ENCODE results near the gene C11orf42.

Gene C11orf42

GRCh38 chr11:6201481-6201880, 3.9 kb upstream of the C11orf42 start:
- TF ChIP-seq EZH2 (IDR thresholded peaks at IDR 0.05; ENCODE audit: borderline replicate concordance, low read depth, low read length, severe bottlenecking): no peak
- TF ChIP-seq CTCF (IDR thresholded peaks at IDR 0.05; ENCODE audit: borderline replicate concordance, extremely low read depth, low read length, poor library complexity, severe bottlenecking): no peak
- no peak for DNase-seq
- Histone ChIP-seq H3K9me3 (ENCODE audit: insufficient read depth, low read length, severe bottlenecking) (no peaks in the 10 kb centered on the region), H3K9ac (ENCODE audit: low read depth, low read length) (no peak overlapping the region), H2AFZ (ENCODE audit: low read depth, low read length) (no peak overlapping the region), H3K27ac (ENCODE audit: low read length) (no peak overlapping the region), H3K4me3 (ENCODE audit: low read depth in 1 of 2, low read length in 2 of 2) (no peak overlapping the region), H4K20me1 (ENCODE audit: insufficient read depth, low read length) (no peaks in the 10 kb centered on the region), H3K36me3 (ENCODE audit: insufficient read depth, low read length) (0 out of 2 replicates have a peak, but pooled peaks cover 5% of the 10 kb centered on the region), H3K4me1 (ENCODE audit: insufficient read depth, low read length) (no peaks in the 10 kb centered on the region), H3K79me2 (ENCODE audit: insufficient read depth, low read length) (no peaks in the 10 kb centered on the region), H3K4me2 (ENCODE audit: insufficient read depth, low read length) (no peak overlapping the region), H3K27me3 (ENCODE audit: insufficient read depth, low read length, poor library complexity) (no peaks in the 10 kb centered on the region)
- ATAC-seq (ENCODE audit: insufficient read depth, low read depth): no peak

- H3K4me1 ChIP-seq (ENCODE audit: insufficient read depth, low read length): no peaks in the 10 kb centered on the region
- no peak overlapping the region for H3K4me3 ChIP-seq (ENCODE audit: low read depth in 1 of 2, low read length in 2 of 2)
- no peaks in the 10 kb centered on the region for H4K20me1 ChIP-seq (ENCODE audit: insufficient read depth, low read length)
- H3K27ac ChIP-seq (ENCODE audit: low read length): no peak overlapping the region
- no peak overlapping the region for H3K4me2 ChIP-seq (ENCODE audit: insufficient read depth, low read length)
- 0 out of 2 replicates have a peak, but pooled peaks cover 5% of the 10 kb centered on the region for H3K36me3 ChIP-seq (ENCODE audit: insufficient read depth, low read length)
- TF ChIP-seq EZH2 (IDR thresholded peaks at IDR 0.05; ENCODE audit: borderline replicate concordance, low read depth, low read length, severe bottlenecking) (no peak), CTCF (IDR thresholded peaks at IDR 0.05; ENCODE audit: borderline replicate concordance, extremely low read depth, low read length, poor library complexity, severe bottlenecking) (no peak)
- no peaks in the 10 kb centered on the region for H3K27me3 ChIP-seq (ENCODE audit: insufficient read depth, low read length, poor library complexity)
- H2AFZ ChIP-seq (ENCODE audit: low read depth, low read length): no peak overlapping the region
- H3K9ac ChIP-seq (ENCODE audit: low read depth, low read length): no peak overlapping the region
- no peaks in the 10 kb centered on the region for H3K79me2 ChIP-seq (ENCODE audit: insufficient read depth, low read length)
- H3K9me3 ChIP-seq (ENCODE audit: insufficient read depth, low read length, severe bottlenecking): no peaks in the 10 kb centered on the region
- ATAC-seq (ENCODE audit: insufficient read depth, low read depth): no peak
- DNase-seq: no peak
Observed at GRCh38 chr11:6202041-6202440, 3.3 kb upstream of the C11orf42 start.

- TF ChIP-seq EZH2 (IDR thresholded peaks at IDR 0.05; ENCODE audit: borderline replicate concordance, low read depth, low read length, severe bottlenecking) (no peak), CTCF (IDR thresholded peaks at IDR 0.05; ENCODE audit: borderline replicate concordance, extremely low read depth, low read length, poor library complexity, severe bottlenecking) (no peak)
- H3K36me3 ChIP-seq (ENCODE audit: insufficient read depth, low read length): 0 out of 2 replicates have a peak, but pooled peaks cover 10% of the 10 kb centered on the region
- no peak overlapping the region for H2AFZ ChIP-seq (ENCODE audit: low read depth, low read length)
- H3K27ac ChIP-seq (ENCODE audit: low read length): no peak overlapping the region
- H3K4me1 ChIP-seq (ENCODE audit: insufficient read depth, low read length): no peaks in the 10 kb centered on the region
- DNase-seq: no peak
- H3K9me3 ChIP-seq (ENCODE audit: insufficient read depth, low read length, severe bottlenecking): no peaks in the 10 kb centered on the region
- no peaks in the 10 kb centered on the region for H3K79me2 ChIP-seq (ENCODE audit: insufficient read depth, low read length)
- no peak overlapping the region for H3K9ac ChIP-seq (ENCODE audit: low read depth, low read length)
- no peak overlapping the region for H3K4me3 ChIP-seq (ENCODE audit: low read depth in 1 of 2, low read length in 2 of 2)
- 0 out of 3 replicates have a peak, but pooled peaks have one; percentile 33 for ATAC-seq (ENCODE audit: insufficient read depth, low read depth)
- H3K27me3 ChIP-seq (ENCODE audit: insufficient read depth, low read length, poor library complexity): no peaks in the 10 kb centered on the region
- H4K20me1 ChIP-seq (ENCODE audit: insufficient read depth, low read length): 0 out of 2 replicates have a peak, but pooled peaks cover 3% of the 10 kb centered on the region
- H3K4me2 ChIP-seq (ENCODE audit: insufficient read depth, low read length): no peak overlapping the region
Observed at GRCh38 chr11:6203327-6203726, 2.0 kb upstream of the C11orf42 start.

All from DND-41 (cell line).